BLaER1 treated with 17β-estradiol and CSF1 and Interleukin-3, amounts not matched to agents 10 nM and 100 nM (cell line): ENCODE data around the gene OMG.

Source experiments
- H3K27ac ChIP-seq, 11 experiments: shearing (Covaris generic); formaldehyde crosslinking; 2 replicates each; pipeline ENCODE4 v1.8.1; 2022
- H3K27me3 ChIP-seq, 11 experiments: shearing (Covaris generic); formaldehyde crosslinking; 2 replicates each; pipeline ENCODE4 v1.8.1; 2022
- H3K36me3 ChIP-seq, 11 experiments: shearing (Covaris generic); formaldehyde crosslinking; 2 replicates each; pipeline ENCODE4 v1.8.1; 2022
- H3K4me1 ChIP-seq, 10 experiments: shearing (Covaris generic); formaldehyde crosslinking; 2 replicates each; pipeline ENCODE4 v1.8.1; 2022
- H3K4me2 ChIP-seq, 11 experiments: shearing (Covaris generic); formaldehyde crosslinking; 2 replicates each; pipeline ENCODE4 v1.8.1; 2022
- H3K4me3 ChIP-seq, 10 experiments: shearing (Covaris generic); formaldehyde crosslinking; 2 replicates each; pipeline ENCODE4 v1.8.1; 2022
- H3K9ac ChIP-seq, 11 experiments: shearing (Covaris generic); formaldehyde crosslinking; 2 replicates each; pipeline ENCODE4 v1.8.1; 2022
- H3K9me3 ChIP-seq, 11 experiments: shearing (Covaris generic); formaldehyde crosslinking; replicated peaks in 1 of 11; 2 replicates each; pipeline ENCODE4 v1.8.1; 2022
- H4K20me1 ChIP-seq, 11 experiments: shearing (Covaris generic); formaldehyde crosslinking; 2 replicates each; pipeline ENCODE4 v1.8.1; 2022
- Cebpa-rat ChIP-seq, 11 experiments: shearing (Covaris generic); IDR thresholded peaks; 2 replicates each; pipeline ENCODE4 v1.8.1; 2022

Gene OMG

DNA sequence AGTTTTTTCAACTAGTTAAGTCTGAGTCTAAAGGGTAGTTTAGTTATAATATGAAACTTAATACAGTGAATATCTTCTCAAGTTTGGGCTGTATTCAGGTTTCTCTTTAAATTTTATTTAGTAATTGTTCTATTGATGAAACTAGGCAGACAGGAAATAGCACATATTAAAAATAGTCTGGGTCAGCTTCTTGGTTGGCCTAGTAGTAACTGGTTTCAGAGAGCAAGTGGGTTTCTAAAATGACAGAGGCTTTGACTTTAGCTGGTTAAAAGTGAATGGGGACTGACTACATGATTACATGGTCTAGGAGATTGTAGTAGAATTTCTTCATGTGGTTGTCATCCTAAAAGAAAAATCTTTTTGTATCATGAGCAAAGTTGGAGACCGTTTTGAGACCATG, 46.8 kb downstream of the OMG start:
- Histone ChIP-seq H3K4me3 (no peak overlapping the region), H3K9ac (no peak overlapping the region), H4K20me1 (no peaks in the 10 kb centered on the region), H3K4me1 (peaks cover 12 to 24% (median 16%) of the 10 kb centered on the region in 10 experiments), H3K27ac (no peak overlapping the region; a peak in 1 of 22 replicates), H3K27me3 (no peaks in the 10 kb centered on the region), H3K36me3 (peaks cover 19 to 88% (median 43%) of the 10 kb centered on the region in 11 experiments; a peak in 21 of 22 replicates), H3K4me2 (peak overlapping the region in 10 of 11 experiments; percentile 1 to 52 (median 18); a peak in 10 of 22 replicates), H3K9me3 (no peaks in the 10 kb centered on the region)
- TF ChIP-seq Cebpa-rat (IDR thresholded peaks at IDR 0.05): no peak

GRCh38 chr17:31249835-31250141, 47.3 kb downstream of the OMG start:
- H3K27me3 ChIP-seq: no peaks in the 10 kb centered on the region
- no peaks in the 10 kb centered on the region for H4K20me1 ChIP-seq
- no peak overlapping the region for H3K9ac ChIP-seq
- H3K4me1 ChIP-seq: peaks cover 12 to 24% (median 16%) of the 10 kb centered on the region in 10 experiments
- no peak overlapping the region for H3K27ac ChIP-seq
- no peaks in the 10 kb centered on the region for H3K9me3 ChIP-seq
- TF ChIP-seq Cebpa-rat (IDR thresholded peaks at IDR 0.05): no peak
- no peak overlapping the region for H3K4me3 ChIP-seq
- peak overlapping the region in 4 of 11 experiments; percentile 1 to 52 (median 28); a peak in 7 of 22 replicates for H3K4me2 ChIP-seq
- peaks cover 24 to 88% (median 47%) of the 10 kb centered on the region in 11 experiments for H3K36me3 ChIP-seq

GRCh38 chr17:31248986-31249834, 47.8 kb downstream of the OMG start:
- no peaks in the 10 kb centered on the region for H3K9me3 ChIP-seq
- peaks cover 12 to 24% (median 16%) of the 10 kb centered on the region in 10 experiments for H3K4me1 ChIP-seq
- peaks cover 30 to 88% (median 51%) of the 10 kb centered on the region in 11 experiments for H3K36me3 ChIP-seq
- no peaks in the 10 kb centered on the region for H3K27me3 ChIP-seq
- no peak overlapping the region for H3K9ac ChIP-seq
- no peaks in the 10 kb centered on the region for H4K20me1 ChIP-seq
- TF ChIP-seq Cebpa-rat (IDR thresholded peaks at IDR 0.05): no peak
- no peak overlapping the region for H3K27ac ChIP-seq
- H3K4me3 ChIP-seq: no peak overlapping the region
- H3K4me2 ChIP-seq: peak overlapping the region in 2 of 11 experiments; percentile 17 to 52; a peak in 1 of 22 replicates
